Vagina (tissue), 2 donors: ENCODE measurements around the gene ZSWIM4. TPM values are rescaled to one million over a fixed set of nuclear protein-coding genes. Genes with fewer than 3 reads are reported as not detected.
A peak's percentile ranks its signal among the peaks of the same experiment; 100 is the strongest.

Experiments
- DNase-seq, 2 donors: peaks; one replicate each; pipeline ENCODE4 v3.0.0-alpha.2; 2017; ENCODE audit errors: extremely low spot score in 2 of 2
- H3K27ac ChIP-seq: fragments of 200-600 bp; sonication (generic); one replicate; pipeline ENCODE4 v1.5.1; 2019
- H3K27me3 ChIP-seq: fragments of 200-600 bp; sonication (generic); one replicate; pipeline ENCODE4 v1.5.1; 2019
- H3K36me3 ChIP-seq, 2 donors: fragments of 200-600 bp; sonication (generic); one replicate each; pipeline ENCODE4 v1.5.1; 2017 to 2019
- H3K4me1 ChIP-seq: fragments of 200-600 bp; sonication (generic); one replicate; pipeline ENCODE4 v1.5.1; 2019
- H3K4me3 ChIP-seq, 2 donors: fragments of 200-600 bp; sonication (generic); 1 replicate in 1 of 2; 2 replicates in 1 of 2; pipeline ENCODE4 v1.5.1; 2016 to 2019
- H3K9me3 ChIP-seq: fragments of 200-600 bp; sonication (generic); one replicate; pipeline ENCODE4 v1.5.1; 2019
- CTCF ChIP-seq, 3 experiments: fragments of 450-650 bp in 2 of 3; fragments of 200-600 bp in 1 of 3; sonication (generic) in 1 of 3; IDR thresholded peaks; one replicate each; pipeline ENCODE4 v1.5.1; 2017 to 2019; ENCODE audit warnings: antibody characterized with exemption in 3 of 3, mild to moderate bottlenecking in 2 of 3, moderate library complexity in 2 of 3
- POLR2A ChIP-seq, 2 donors: fragments of 450-650 bp; IDR thresholded peaks; one replicate each; pipeline ENCODE4 v1.6.1; 2017; ENCODE audit warnings: antibody characterized with exemption in 2 of 2, mild to moderate bottlenecking in 2 of 2, moderate library complexity in 2 of 2
- POLR2AphosphoS5 ChIP-seq, 2 donors: sonication (generic); formaldehyde crosslinking; IDR thresholded peaks; one replicate each; pipeline ENCODE4 v1.9.0; 2017; ENCODE audit warnings: antibody characterized with exemption in 2 of 2, mild to moderate bottlenecking in 2 of 2, low read depth in 1 of 2; ENCODE audit not compliant: insufficient read depth in 1 of 2
- intact Hi-C: fragments of 100-400 bp; cut with DNase I; formaldehyde crosslinking; loops from one replicate; pipeline ENCODE4 v1.15.1; 2023
- total RNA-seq: library from RNA; depleted of rRNA; stranded (reverse); fragments of >200 nt; gene quantifications from one replicate; pipeline ENCODE4 v1.2.3, GENCODE V29; 2016

ZSWIM4 gene
- total RNA-seq, 1 donor from 2014 or later: 13.0 TPM

GRCh38 chr19:13866463-13867046 is 71.3 kb downstream of the ZSWIM4 start:
- intact Hi-C loops: no loop called here
- Histone ChIP-seq H3K4me3 (peak overlapping the region; percentile 59 to 92), H3K36me3 (no peaks in the 10 kb centered on the region), H3K4me1 (peaks cover 21% of the 10 kb centered on the region), H3K27ac (no peak overlapping the region), H3K9me3 (no peaks in the 10 kb centered on the region), H3K27me3 (no peaks in the 10 kb centered on the region)
- DNase-seq: no peak
- no peak for TF ChIP-seq POLR2AphosphoS5 (IDR thresholded peaks at IDR 0.05; ENCODE audit: insufficient read depth in 1 of 2, low read depth in 1 of 2)
- TF ChIP-seq CTCF (IDR thresholded peaks at IDR 0.05): no peak

- TF ChIP-seq POLR2AphosphoS5 (IDR thresholded peaks at IDR 0.05; ENCODE audit: insufficient read depth in 1 of 2, low read depth in 1 of 2) (no peak), CTCF (IDR thresholded peaks at IDR 0.05) (no peak), POLR2A (IDR thresholded peaks at IDR 0.05) (no peak)
- intact Hi-C loops: no loop called here
- Histone ChIP-seq H3K27ac (no peak overlapping the region), H3K27me3 (no peaks in the 10 kb centered on the region), H3K4me1 (peaks cover 24% of the 10 kb centered on the region), H3K9me3 (no peaks in the 10 kb centered on the region), H3K4me3 (no peak overlapping the region), H3K36me3 (no peaks in the 10 kb centered on the region)
- DNase-seq: no peak
These were observed 73.4 kb downstream of the ZSWIM4 start for GRCh38 chr19:13868663-13869062.

GRCh38 chr19:13869281-13869680 is 74.0 kb downstream of the ZSWIM4 start:
- Histone ChIP-seq H3K4me3 (no peak overlapping the region), H3K27ac (no peak overlapping the region), H3K36me3 (no peaks in the 10 kb centered on the region), H3K27me3 (no peaks in the 10 kb centered on the region), H3K4me1 (peaks cover 28% of the 10 kb centered on the region), H3K9me3 (no peaks in the 10 kb centered on the region)
- TF ChIP-seq POLR2A (IDR thresholded peaks at IDR 0.05) (no peak), POLR2AphosphoS5 (IDR thresholded peaks at IDR 0.05; ENCODE audit: insufficient read depth in 1 of 2, low read depth in 1 of 2) (no peak), CTCF (IDR thresholded peaks at IDR 0.05) (no peak)
- no peak for DNase-seq
- intact Hi-C loops: no loop called here

GRCh38 chr19:13870873-13871272 is 75.6 kb downstream of the ZSWIM4 start:
- Histone ChIP-seq H3K4me1 (peaks cover 20% of the 10 kb centered on the region), H3K27me3 (no peaks in the 10 kb centered on the region), H3K36me3 (no peaks in the 10 kb centered on the region), H3K27ac (no peak overlapping the region), H3K9me3 (no peaks in the 10 kb centered on the region), H3K4me3 (no peak overlapping the region)
- intact Hi-C loops: loop anchor here (10.0 kb wide), 1 partner anchor 276 kb away; no protein-coding TSS in a partner anchor
- TF ChIP-seq POLR2AphosphoS5 (IDR thresholded peaks at IDR 0.05; ENCODE audit: insufficient read depth in 1 of 2, low read depth in 1 of 2) (no peak), CTCF (IDR thresholded peaks at IDR 0.05) (no peak), POLR2A (IDR thresholded peaks at IDR 0.05) (no peak)
- DNase-seq: no peak

- no peaks in the 10 kb centered on the region for H3K27me3 ChIP-seq
- no peak overlapping the region for H3K27ac ChIP-seq
- intact Hi-C loops: loop anchor here (10.0 kb wide), 1 partner anchor 278 kb away; no protein-coding TSS in a partner anchor
- no peaks in the 10 kb centered on the region for H3K36me3 ChIP-seq
- H3K4me3 ChIP-seq: peak overlapping the region in 1 of 2 donors; percentile 50
- no peaks in the 10 kb centered on the region for H3K9me3 ChIP-seq
- no peak for TF ChIP-seq CTCF (IDR thresholded peaks at IDR 0.05)
- no peak for TF ChIP-seq POLR2A (IDR thresholded peaks at IDR 0.05)
- no peak for TF ChIP-seq POLR2AphosphoS5 (IDR thresholded peaks at IDR 0.05; ENCODE audit: insufficient read depth in 1 of 2, low read depth in 1 of 2)
- peaks cover 13% of the 10 kb centered on the region for H3K4me1 ChIP-seq
- no peak for DNase-seq
These were observed 77.1 kb downstream of the ZSWIM4 start for GRCh38 chr19:13872339-13872694.
